ACC112 (cell line): ENCODE results near the gene LRRC8D.
"Not testable (repeated sequence)": the region's sequence is repeated elsewhere in the genome, so short reads cannot be mapped to it uniquely, and the experiment has no call there.

Source experiments
- H2AFZ ChIP-seq: fragments of 200-600 bp; sonication (generic); one replicate; pipeline ENCODE4 v1.6.0; 2017; ENCODE audit warnings: antibody characterized with exemption, low read length; ENCODE audit not compliant: unreplicated experiment
- H3K27ac ChIP-seq: fragments of 200-600 bp; sonication (generic); 2 replicates; pipeline ENCODE4 v1.5.1; 2014; ENCODE audit warnings: low read depth, mild to moderate bottlenecking, antibody characterized with exemption, low read length, moderate library complexity
- H3K27me3 ChIP-seq: fragments of 200-600 bp; sonication (generic); 2 replicates; pipeline ENCODE4 v1.6.1; 2014; ENCODE audit warnings: mild to moderate bottlenecking, antibody characterized with exemption, low read length, moderate library complexity, mixed read lengths; ENCODE audit not compliant: insufficient read depth
- H3K36me3 ChIP-seq: fragments of 200-600 bp; sonication (generic); 2 replicates; pipeline ENCODE4 v1.6.1; 2016; ENCODE audit warnings: mild to moderate bottlenecking, antibody characterized with exemption, low read length, moderate library complexity, mixed read lengths; ENCODE audit not compliant: insufficient read depth
- H3K4me1 ChIP-seq: fragments of 200-600 bp; sonication (generic); one replicate; pipeline ENCODE4 v1.6.1; 2016; ENCODE audit warnings: low read length, mixed read lengths; ENCODE audit not compliant: insufficient read depth, unreplicated experiment, control insufficient read depth
- H3K4me3 ChIP-seq: fragments of 200-600 bp; sonication (generic); 2 replicates; pipeline ENCODE4 v1.5.1; 2014; ENCODE audit warnings: mild to moderate bottlenecking, low read depth, low read length
- H3K79me2 ChIP-seq: fragments of 200-600 bp; sonication (generic); one replicate; pipeline ENCODE4 v1.6.0; 2016; ENCODE audit warnings: low read length; ENCODE audit not compliant: control insufficient read depth, unreplicated experiment, insufficient read depth

LRRC8D gene

DNA sequence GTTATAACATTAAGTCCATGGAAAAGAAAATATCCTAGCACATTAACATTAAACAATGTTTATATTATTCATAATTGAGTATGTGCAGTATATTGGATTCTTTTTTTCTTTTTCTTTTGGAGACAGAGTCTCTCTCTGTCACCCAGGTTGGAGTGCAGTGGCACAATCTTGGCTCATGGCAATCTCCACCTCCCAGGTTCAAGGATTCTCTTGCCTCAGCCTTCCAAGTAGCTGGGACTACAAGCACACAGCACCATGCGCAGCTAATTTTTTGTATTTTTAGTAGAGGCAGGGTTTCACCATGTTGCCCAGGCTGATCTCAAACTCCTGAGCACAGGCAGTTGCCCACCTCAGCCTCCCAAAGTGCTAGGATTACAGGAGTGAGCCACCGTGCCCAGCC is 162.0 kb downstream of the LRRC8D start:
- H3K79me2 ChIP-seq, H2AFZ ChIP-seq, H3K27ac ChIP-seq, H3K4me3 ChIP-seq, H3K27me3 ChIP-seq, H3K36me3 ChIP-seq: not testable (repeated sequence)
- H3K4me1 ChIP-seq, result peaks cover 11% of the 10 kb centered on the region

- H3K79me2 ChIP-seq, H3K36me3 ChIP-seq, H3K27ac ChIP-seq, H2AFZ ChIP-seq, H3K27me3 ChIP-seq, H3K4me1 ChIP-seq, H3K4me3 ChIP-seq: not testable (repeated sequence)
These were observed 163.8 kb downstream of the LRRC8D start for GRCh38 chr1:89984564-89985116.

DNA sequence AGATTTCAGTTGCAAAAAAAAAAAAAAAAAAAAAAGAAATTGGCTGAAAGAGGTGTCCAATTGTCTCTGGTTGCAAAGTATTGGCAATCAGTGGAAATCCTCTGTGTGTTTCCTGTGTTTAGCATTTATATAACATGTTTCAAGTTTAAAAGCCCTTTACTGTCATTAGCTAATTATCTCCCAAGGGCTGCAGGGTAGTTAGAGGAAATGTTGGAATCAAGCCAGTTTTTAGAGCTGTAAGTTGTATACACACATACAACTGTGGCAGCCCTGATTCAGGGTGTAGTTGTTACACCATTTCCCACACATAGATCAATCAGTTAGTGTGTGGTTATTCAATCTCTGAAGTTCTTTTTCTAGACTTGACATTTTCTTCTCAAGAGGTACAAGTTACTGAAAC is 165.2 kb downstream of the LRRC8D start:
- no peaks in the 10 kb centered on the region for H3K27me3 ChIP-seq
- H3K4me3 ChIP-seq, result no peak overlapping the region
- no peaks in the 10 kb centered on the region for H3K4me1 ChIP-seq
- no peaks in the 10 kb centered on the region for H3K36me3 ChIP-seq
- H3K27ac ChIP-seq, result no peak overlapping the region
- no peaks in the 10 kb centered on the region for H3K79me2 ChIP-seq
- H2AFZ ChIP-seq, result no peak overlapping the region
